Spinal cord (tissue), 10 donors: ENCODE measurements around the gene SLMAP. TPM values are rescaled to one million over a fixed set of nuclear protein-coding genes. Genes with fewer than 3 reads are reported as not detected.

Experiments used
- DNase-seq, 6 donors: peaks; one replicate each; pipeline versions ENCODE4 v3.0.0 to v3.0.0-alpha.2; 2013 to 2015; ENCODE audit warnings: low spot score in 6 of 6, low read depth in 4 of 6
- H3K27ac ChIP-seq: one replicate; pipeline ENCODE4 v1.5.1; 2013; ENCODE audit warnings: low read depth, low read length, control low read depth
- H3K27me3 ChIP-seq: one replicate; pipeline ENCODE4 v1.6.1; 2013; ENCODE audit warnings: low read length; ENCODE audit not compliant: control insufficient read depth, insufficient read depth
- H3K36me3 ChIP-seq: one replicate; pipeline ENCODE4 v1.6.1; 2013; ENCODE audit warnings: low read length; ENCODE audit not compliant: control insufficient read depth, insufficient read depth
- H3K4me1 ChIP-seq: one replicate; pipeline ENCODE4 v1.6.1; 2013; ENCODE audit warnings: low read length; ENCODE audit not compliant: control insufficient read depth, insufficient read depth
- H3K4me3 ChIP-seq: one replicate; pipeline ENCODE4 v1.5.1; 2013; ENCODE audit warnings: low read depth, low read length, control low read depth
- H3K9me3 ChIP-seq: one replicate; pipeline ENCODE4 v1.6.1; 2013; ENCODE audit warnings: low read length; ENCODE audit not compliant: control insufficient read depth, insufficient read depth
- WGBS: methylation state at CpG from one replicate; pipeline ENCODE4 v1.1.5; 2013; ENCODE audit warnings: missing lambda C conversion rate; ENCODE audit not compliant: insufficient coverage; 5-methylcytosine and 5-hydroxymethylcytosine counted together
- polyA plus RNA-seq, 2 donors: library from polyadenylated mRNA; unstranded; fragments of 120-200 nt; gene quantifications; one replicate each; pipeline ENCODE4 v1.2.1, GENCODE V29; 2013; ENCODE audit not compliant: insufficient read length in 2 of 2
- total RNA-seq, 2 donors: library from RNA; depleted of rRNA in 1 of 2; stranded (reverse); fragments of 120-200 nt in 1 of 2; fragments of >200 nt in 1 of 2; gene quantifications; one replicate each; pipeline versions ENCODE4 v1.2.3 to v1.2.4, GENCODE V29; 2013 to 2014
- donor health status: healthy.

The SLMAP gene
- total and polyA plus RNA-seq, 4 donors, result 36.3 to 80.9 (median 40.6) TPM

- Histone ChIP-seq H3K4me3 (no peak overlapping the region), H3K27me3 (no peaks in the 10 kb centered on the region), H3K9me3 (no peaks in the 10 kb centered on the region), H3K36me3 (no peaks in the 10 kb centered on the region), H3K4me1 (peaks cover 4% of the 10 kb centered on the region), H3K27ac (no peak overlapping the region)
- DNase-seq, result no peak
- WGBS, result 96% methylated on average over 5 of the region's 9 CpGs
Measured at GRCh38 chr3:57967590-57967989, 211.5 kb downstream of the SLMAP start.

- Histone ChIP-seq H3K9me3 (no peaks in the 10 kb centered on the region), H3K4me1 (peaks cover 4% of the 10 kb centered on the region), H3K27ac (no peak overlapping the region), H3K36me3 (no peaks in the 10 kb centered on the region), H3K4me3 (no peak overlapping the region), H3K27me3 (no peaks in the 10 kb centered on the region)
- 89% methylated on average over 5 of the region's 5 CpGs for WGBS
- DNase-seq, result no peak
Measured at GRCh38 chr3:57968501-57968900, 212.4 kb downstream of the SLMAP start.

- WGBS, result 74% methylated on average over 2 of the region's 4 CpGs
- Histone ChIP-seq H3K4me1 (peaks cover 4% of the 10 kb centered on the region), H3K27ac (no peak overlapping the region), H3K4me3 (no peak overlapping the region), H3K27me3 (no peaks in the 10 kb centered on the region), H3K36me3 (no peaks in the 10 kb centered on the region), H3K9me3 (no peaks in the 10 kb centered on the region)
- no peak for DNase-seq
Measured at GRCh38 chr3:57971975-57972374, 215.9 kb downstream of the SLMAP start.

GRCh38 chr3:57972531-57973111 lies 216.5 kb downstream of the SLMAP start:
- Histone ChIP-seq H3K9me3 (no peaks in the 10 kb centered on the region), H3K27me3 (no peaks in the 10 kb centered on the region), H3K36me3 (no peaks in the 10 kb centered on the region), H3K4me3 (no peak overlapping the region), H3K27ac (no peak overlapping the region), H3K4me1 (peaks cover 4% of the 10 kb centered on the region)
- 65% methylated on average over 7 of the region's 9 CpGs for WGBS
- peak in 1 of 6 donors; percentile 28 for DNase-seq

GRCh38 chr3:57973715-57974477 lies 217.8 kb downstream of the SLMAP start:
- H3K4me3 ChIP-seq, result no peak overlapping the region
- H3K9me3 ChIP-seq, result no peaks in the 10 kb centered on the region
- H3K27me3 ChIP-seq, result no peaks in the 10 kb centered on the region
- no peak for DNase-seq
- no peak overlapping the region for H3K27ac ChIP-seq
- H3K4me1 ChIP-seq, result peaks cover 4% of the 10 kb centered on the region
- no peaks in the 10 kb centered on the region for H3K36me3 ChIP-seq
- WGBS, result 93% methylated on average over 9 of the region's 13 CpGs

DNA sequence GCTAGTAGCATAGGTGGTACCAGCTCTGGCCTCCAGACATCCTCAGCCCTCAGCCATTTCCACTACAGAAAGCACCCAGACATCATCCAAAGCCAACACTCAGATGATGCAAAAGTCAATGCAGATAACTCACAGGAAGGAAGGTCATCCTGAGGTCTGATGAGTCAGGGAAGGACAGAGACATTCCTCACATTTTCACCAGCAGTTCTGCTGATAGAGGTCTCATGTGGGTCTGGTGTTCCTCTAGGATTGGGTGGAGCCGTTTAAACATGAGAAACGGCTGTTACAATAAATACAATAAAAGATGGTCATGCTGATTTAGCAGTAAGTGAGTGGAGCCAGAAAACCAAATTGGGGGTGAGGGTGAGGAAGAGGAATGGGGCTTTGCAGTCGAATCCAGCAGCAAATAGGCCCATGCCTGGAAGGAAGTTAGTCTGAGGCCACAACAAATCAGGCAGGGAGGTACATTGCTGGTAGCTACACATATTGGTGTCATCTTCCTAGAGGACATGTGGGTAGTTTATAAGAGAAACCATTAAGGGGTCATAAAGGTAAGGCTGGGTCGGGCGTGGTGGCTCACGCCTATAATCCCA lies 218.8 kb downstream of the SLMAP start:
- no peaks in the 10 kb centered on the region for H3K27me3 ChIP-seq
- peak overlapping the region; percentile 33 for H3K27ac ChIP-seq
- H3K4me3 ChIP-seq, result no peak overlapping the region
- peaks cover 4% of the 10 kb centered on the region for H3K4me1 ChIP-seq
- H3K36me3 ChIP-seq, result no peaks in the 10 kb centered on the region
- 83% methylated on average over 4 of the region's 6 CpGs for WGBS
- peak in 1 of 6 donors; percentile 24 for DNase-seq
- H3K9me3 ChIP-seq, result no peaks in the 10 kb centered on the region

- WGBS, result 56% methylated on average over 4 of the region's 4 CpGs
Measured at GRCh38 chr3:57977818-57978235, 221.7 kb downstream of the SLMAP start.

DNA sequence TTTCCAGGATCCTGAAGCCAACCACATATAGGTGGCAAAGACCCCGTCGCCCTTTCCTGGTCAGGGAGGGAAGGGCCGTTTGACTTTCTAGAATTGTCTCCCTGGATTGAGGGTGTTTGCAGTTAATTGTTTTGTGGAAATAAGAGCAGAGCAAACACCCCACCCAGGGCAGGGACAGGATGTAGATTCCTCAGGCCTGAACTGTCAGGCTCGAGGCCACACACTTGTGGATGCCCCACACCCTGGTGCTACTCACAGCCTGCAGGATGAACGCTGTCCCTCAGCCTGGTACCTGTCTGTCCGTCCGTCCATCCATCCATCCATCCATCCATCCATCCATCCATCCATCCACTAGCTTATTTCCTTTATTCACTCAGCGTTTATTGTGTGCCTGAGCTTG lies 222.2 kb downstream of the SLMAP start:
- no peaks in the 10 kb centered on the region for H3K36me3 ChIP-seq
- no peaks in the 10 kb centered on the region for H3K9me3 ChIP-seq
- no peaks in the 10 kb centered on the region for H3K27me3 ChIP-seq
- no peak overlapping the region for H3K4me3 ChIP-seq
- DNase-seq, result no peak
- 80% methylated on average over 1 of the region's 8 CpGs for WGBS
- no peaks in the 10 kb centered on the region for H3K4me1 ChIP-seq
- no peak overlapping the region for H3K27ac ChIP-seq

More at GRCh38 chr3:57977818-57978235, 221.7 kb downstream of the SLMAP start:
- Histone ChIP-seq H3K4me1 (no peaks in the 10 kb centered on the region), H3K27ac (no peak overlapping the region), H3K9me3 (no peaks in the 10 kb centered on the region), H3K27me3 (no peaks in the 10 kb centered on the region), H3K4me3 (no peak overlapping the region), H3K36me3 (no peaks in the 10 kb centered on the region)
- DNase-seq, result peak in 1 of 6 donors; percentile 9
